ENCODE results near the gene CHST8. TPM values are rescaled to one million over a fixed set of nuclear protein-coding genes. Genes with fewer than 3 reads are reported as not detected.

The CHST8 gene
- total and polyA plus RNA-seq, 4 donors = 0.09 to 0.67 (median 0.24) TPM

DNA sequence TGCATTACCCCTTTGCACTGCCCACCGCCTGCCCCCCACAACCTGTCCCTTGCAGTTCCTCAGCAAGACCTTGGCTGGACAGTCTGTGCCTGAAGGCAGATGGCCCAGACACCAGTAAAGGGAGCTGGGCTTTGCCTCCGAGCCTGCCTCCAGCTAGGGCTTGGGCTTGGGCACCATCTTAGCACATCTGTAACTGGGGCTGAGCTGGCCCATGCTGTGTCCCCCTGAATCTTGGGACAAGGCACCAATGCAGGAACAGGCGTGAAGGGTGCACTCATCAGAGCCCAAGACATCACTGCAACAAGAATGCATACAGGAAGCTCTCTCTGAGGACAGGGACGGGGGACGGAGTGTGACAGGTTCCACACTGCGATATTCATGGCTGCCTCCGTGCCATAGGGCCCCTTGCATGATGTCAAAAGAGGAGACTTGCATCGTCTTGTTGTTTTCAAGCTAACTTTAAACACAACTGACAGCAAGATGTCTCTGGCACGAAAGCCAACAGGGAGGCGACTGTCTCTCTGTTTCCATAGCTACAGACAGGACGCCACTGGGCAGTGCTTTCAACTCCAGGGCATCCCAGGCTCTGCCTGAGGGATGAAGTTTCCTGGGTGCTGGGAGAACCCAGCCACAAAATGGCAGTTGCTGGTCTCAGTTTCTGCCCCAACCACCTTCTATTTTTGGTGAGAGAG is 8.7 kb upstream of the CHST8 start:
- Histone ChIP-seq H3K36me3 (ENCODE audit: control insufficient read depth in 4 of 4, insufficient read depth in 4 of 4, low read length in 4 of 4) (no peaks in the 10 kb centered on the region), H3K27me3 (ENCODE audit: control insufficient read depth in 3 of 3, insufficient read depth in 3 of 3, low read length in 2 of 3) (peaks cover 0 to 20% (median 0%) of the 10 kb centered on the region in 3 donors), H3K9ac (ENCODE audit: insufficient read depth in 1 of 2, low read length in 2 of 2) (no peak overlapping the region), H3K4me3 (no peak overlapping the region), H3K4me1 (ENCODE audit: control insufficient read depth in 5 of 5, insufficient read depth in 5 of 5, low read length in 5 of 5) (no peaks in the 10 kb centered on the region), H3K27ac (ENCODE audit: low read depth in 1 of 2, low read length in 1 of 2) (no peak overlapping the region), H3K9me3 (ENCODE audit: control insufficient read depth in 4 of 4, insufficient read depth in 3 of 4, low read length in 3 of 4) (peaks cover 0 to 6% (median 0%) of the 10 kb centered on the region in 4 donors)
- TF ChIP-seq CTCF (IDR thresholded peaks at IDR 0.05; ENCODE audit: control extremely low read depth, extremely low read depth) = no peak
- WGBS, 2 donors = 64 to 76% methylated on average over 11 of the region's 11 CpGs
- DNase-seq (no peak), ATAC-seq (ENCODE audit: insufficient read depth, low FRiP score) (no peak)

DNA sequence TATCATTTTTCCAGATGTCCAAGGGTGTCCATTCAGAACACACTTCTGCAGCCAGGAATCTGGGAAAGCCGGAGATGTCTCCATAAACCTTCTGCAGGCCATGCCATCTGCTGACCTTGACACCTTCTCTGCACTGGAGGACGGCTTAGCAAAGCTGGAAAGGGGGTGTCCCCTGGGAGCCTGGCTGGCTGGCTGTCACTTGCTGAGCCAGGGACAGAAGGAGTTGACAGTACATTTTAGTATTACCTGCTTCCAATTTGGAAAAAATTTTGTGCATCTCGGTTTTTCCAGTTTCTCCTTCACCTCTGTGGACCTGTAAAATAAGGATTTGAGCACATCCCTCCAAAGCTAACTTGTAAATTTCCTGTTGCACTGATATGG is 8.1 kb upstream of the CHST8 start:
- Histone ChIP-seq H3K9me3 (ENCODE audit: control insufficient read depth in 4 of 4, insufficient read depth in 3 of 4, low read length in 3 of 4) (peaks cover 0 to 6% (median 0%) of the 10 kb centered on the region in 4 donors), H3K4me3 (no peak overlapping the region), H3K36me3 (ENCODE audit: control insufficient read depth in 4 of 4, insufficient read depth in 4 of 4, low read length in 4 of 4) (no peaks in the 10 kb centered on the region), H3K27ac (ENCODE audit: low read depth in 1 of 2, low read length in 1 of 2) (no peak overlapping the region), H3K9ac (ENCODE audit: insufficient read depth in 1 of 2, low read length in 2 of 2) (no peak overlapping the region), H3K27me3 (ENCODE audit: control insufficient read depth in 3 of 3, insufficient read depth in 3 of 3, low read length in 2 of 3) (peaks cover 0 to 20% (median 0%) of the 10 kb centered on the region in 3 donors), H3K4me1 (ENCODE audit: control insufficient read depth in 5 of 5, insufficient read depth in 5 of 5, low read length in 5 of 5) (no peaks in the 10 kb centered on the region)
- no peak for TF ChIP-seq CTCF (IDR thresholded peaks at IDR 0.05; ENCODE audit: control extremely low read depth, extremely low read depth)
- 46 to 57% methylated on average over 3 of the region's 3 CpGs for WGBS, 2 donors
- DNase-seq (no peak), ATAC-seq (ENCODE audit: insufficient read depth, low FRiP score) (no peak)

DNA sequence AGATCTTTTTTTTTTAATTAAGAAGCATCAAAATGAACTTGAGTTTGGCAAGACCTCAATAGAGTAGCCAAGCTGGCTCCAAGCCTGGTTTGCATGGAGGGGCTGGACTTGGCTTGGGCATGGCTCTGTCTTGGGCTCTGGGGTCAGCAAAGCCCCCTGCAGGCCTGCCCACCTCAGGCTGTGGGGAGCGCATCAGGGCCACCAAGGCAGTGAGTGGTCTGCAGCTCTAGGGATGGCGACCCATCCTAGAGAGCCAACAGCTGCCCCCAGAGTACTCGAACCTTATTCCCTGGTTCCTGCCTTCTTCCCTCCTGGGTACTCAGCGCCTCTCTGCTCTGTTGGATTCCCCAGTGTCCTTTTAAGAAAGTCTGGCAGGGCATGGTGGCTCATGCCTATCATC is 5.4 kb upstream of the CHST8 start:
- 88 to 95% methylated on average over 4 of the region's 4 CpGs for WGBS, 2 donors
- peaks cover 0 to 45% (median 15%) of the 10 kb centered on the region in 3 donors for H3K27me3 ChIP-seq (ENCODE audit: control insufficient read depth in 3 of 3, insufficient read depth in 3 of 3, low read length in 2 of 3)
- ATAC-seq (ENCODE audit: insufficient read depth, low FRiP score) (no peak), DNase-seq (no peak)
- peaks cover 0 to 2% (median 0%) of the 10 kb centered on the region in 4 donors for H3K9me3 ChIP-seq (ENCODE audit: control insufficient read depth in 4 of 4, insufficient read depth in 3 of 4, low read length in 3 of 4)
- H3K4me1 ChIP-seq (ENCODE audit: control insufficient read depth in 5 of 5, insufficient read depth in 5 of 5, low read length in 5 of 5) = no peaks in the 10 kb centered on the region
- H3K36me3 ChIP-seq (ENCODE audit: control insufficient read depth in 4 of 4, insufficient read depth in 4 of 4, low read length in 4 of 4) = no peaks in the 10 kb centered on the region
- no peak overlapping the region for H3K4me3 ChIP-seq
- H3K27ac ChIP-seq (ENCODE audit: low read depth in 1 of 2, low read length in 1 of 2) = no peak overlapping the region
- no peak for TF ChIP-seq CTCF (IDR thresholded peaks at IDR 0.05; ENCODE audit: control extremely low read depth, extremely low read depth)
- no peak overlapping the region for H3K9ac ChIP-seq (ENCODE audit: insufficient read depth in 1 of 2, low read length in 2 of 2)

Data from lung (tissue), 12 donors.